H1 (cell line): ENCODE measurements around the gene SLC44A5. TPM values are rescaled to one million over a fixed set of nuclear protein-coding genes. Genes with fewer than 3 reads are reported as not detected.

Experiments used
- CTCF ChIA-PET: fragments of 300-600 bp; sonication (Branson Sonifier 250); formaldehyde crosslinking; loops from one replicate; lab custom pipeline; 2021; ENCODE audit not compliant: partially characterized antibody; lab: Charles Lee
- POLR2A ChIA-PET: fragments of 300-600 bp; sonication (Branson Sonifier 250); formaldehyde crosslinking; loops from one replicate; lab custom pipeline; 2021; ENCODE audit warnings: inconsistent platforms; ENCODE audit not compliant: partially characterized antibody; lab: Charles Lee
- DNase-seq, 2 experiments: peaks; one replicate each; pipeline versions ENCODE4 v3.0.0 to v3.0.0-alpha.2; 2010 to 2022; ENCODE audit warnings: low spot score in 2 of 2, low read depth in 1 of 2, mixed read lengths in 1 of 2
- FAIRE-seq: peaks from 2 replicates; lab custom pipeline; 2011; peaks lifted over from hg19 to GRCh38; lab: Jason Lieb, UNC
- H2AFZ ChIP-seq: 2 replicates; pipeline ENCODE4 v1.8.1; 2012; ENCODE audit warnings: low read length, inconsistent platforms
- H2AK5ac ChIP-seq: 2 replicates; pipeline ENCODE4 v1.6.1; 2013; ENCODE audit warnings: low read depth, low read length
- H2BK120ac ChIP-seq: replicated peaks from 2 replicates; pipeline ENCODE3; 2013; ENCODE audit warnings: low read depth, low read length, inconsistent platforms
- H2BK12ac ChIP-seq: 2 replicates; pipeline ENCODE4 v1.6.1; 2013; ENCODE audit warnings: low read depth, low read length
- H2BK15ac ChIP-seq: 2 replicates; pipeline ENCODE4 v1.6.1; 2013; ENCODE audit warnings: low read length
- H2BK20ac ChIP-seq: 2 replicates; pipeline ENCODE4 v1.6.1; 2013; ENCODE audit warnings: low read length
- H2BK5ac ChIP-seq: 2 replicates; pipeline ENCODE4 v1.6.1; 2013; ENCODE audit warnings: low read depth, low read length
- H3K14ac ChIP-seq: 2 replicates; pipeline ENCODE4 v1.6.1; 2013; ENCODE audit warnings: inconsistent platforms; ENCODE audit not compliant: insufficient read length
- H3K18ac ChIP-seq: 2 replicates; pipeline ENCODE4 v1.6.1; 2013; ENCODE audit warnings: low read length; ENCODE audit errors: extremely low read depth
- H3K23ac ChIP-seq: 2 replicates; pipeline ENCODE4 v1.6.1; 2013; ENCODE audit warnings: inconsistent platforms; ENCODE audit not compliant: insufficient read length
- H3K23me2 ChIP-seq: 2 replicates; pipeline ENCODE4 v1.6.1; 2013; ENCODE audit warnings: low read depth, low read length
- H3K27ac ChIP-seq: 2 replicates; pipeline ENCODE4 v1.6.1; 2011; ENCODE audit warnings: low read depth, low read length, inconsistent platforms
- H3K27me3 ChIP-seq, 4 experiments: replicated peaks in 1 of 4; 1 replicate in 1 of 4; 2 replicates in 3 of 4; pipeline versions ENCODE4 v1.6.1 to v1.8.1; 2011 to 2013; ENCODE audit warnings: low read length in 3 of 4, mild to moderate bottlenecking in 3 of 4, inconsistent platforms in 2 of 4, mixed read lengths in 2 of 4, moderate library complexity in 1 of 4; ENCODE audit not compliant: control insufficient read depth in 3 of 4, insufficient read depth in 3 of 4; ENCODE audit errors: extremely low read depth in 1 of 4
- H3K36me3 ChIP-seq, 4 experiments: 2 replicates each; pipeline versions ENCODE4 v1.6.1 to v1.8.1; 2011 to 2013; ENCODE audit warnings: mild to moderate bottlenecking in 4 of 4, low read length in 3 of 4, moderate library complexity in 2 of 4, control low read depth in 1 of 4, inconsistent platforms in 1 of 4; ENCODE audit not compliant: insufficient read depth in 4 of 4, control insufficient read depth in 2 of 4
- H3K4ac ChIP-seq: replicated peaks from 2 replicates; pipeline ENCODE3; 2013; ENCODE audit warnings: low read length, low read depth, mixed read lengths, inconsistent platforms; ENCODE audit not compliant: insufficient read length
- H3K4me1 ChIP-seq, 4 experiments: replicated peaks in 1 of 4; 1 replicate in 1 of 4; 2 replicates in 3 of 4; pipeline versions ENCODE4 v1.6.1 to v1.8.1; 2011 to 2013; ENCODE audit warnings: low read length in 3 of 4, inconsistent platforms in 2 of 4, mixed read lengths in 1 of 4; ENCODE audit not compliant: insufficient read depth in 4 of 4, control insufficient read depth in 3 of 4
- H3K4me2 ChIP-seq, 2 experiments: 2 replicates each; pipeline versions ENCODE4 v1.6.1 to v1.8.1; 2011 to 2013; ENCODE audit warnings: low read depth in 2 of 2, low read length in 2 of 2, control low read depth in 1 of 2, inconsistent platforms in 1 of 2, mild to moderate bottlenecking in 1 of 2; ENCODE audit not compliant: insufficient read depth in 1 of 2
- H3K4me3 ChIP-seq, 4 experiments: fragments of 200-600, 300-600 bp in 1 of 4; sonication (generic), shearing (Covaris generic), sonication (Bioruptor Twin) in 1 of 4; 2 replicates each; pipeline versions ENCODE4 v1.5.1 to v1.8.1; 2011 to 2016; ENCODE audit warnings: low read length in 4 of 4, low read depth in 3 of 4, control low read depth in 2 of 4, inconsistent platforms in 2 of 4, mild to moderate bottlenecking in 2 of 4, mixed read lengths in 1 of 4, moderate library complexity in 1 of 4; ENCODE audit not compliant: insufficient read depth in 2 of 4; ENCODE audit errors: extremely low read depth in 1 of 4
- H3K56ac ChIP-seq: replicated peaks from 2 replicates; pipeline ENCODE3; 2013; ENCODE audit warnings: low read depth, mild to moderate bottlenecking, mixed read lengths, low read length, inconsistent platforms; ENCODE audit not compliant: insufficient read length
- H3K79me1 ChIP-seq: 2 replicates; pipeline ENCODE4 v1.6.1; 2013; ENCODE audit warnings: low read depth, low read length, control low read depth
- H3K79me2 ChIP-seq, 2 experiments: 2 replicates each; pipeline versions ENCODE4 v1.6.1 to v1.8.1; 2012 to 2013; ENCODE audit warnings: low read length in 2 of 2, mild to moderate bottlenecking in 2 of 2, inconsistent platforms in 1 of 2; ENCODE audit not compliant: insufficient read depth in 2 of 2, control insufficient read depth in 1 of 2
- H3K9ac ChIP-seq, 4 experiments: replicated peaks in 1 of 4; 1 replicate in 1 of 4; 2 replicates in 3 of 4; pipeline versions ENCODE4 v1.6.1 to v1.8.1; 2011 to 2013; ENCODE audit warnings: low read depth in 3 of 4, low read length in 3 of 4, control low read depth in 2 of 4, mild to moderate bottlenecking in 2 of 4, moderate library complexity in 2 of 4, inconsistent platforms in 1 of 4; ENCODE audit errors: extremely low read depth in 1 of 4
- H3K9me3 ChIP-seq, 2 experiments: 2 replicates each; pipeline versions ENCODE4 v1.6.1 to v1.8.1; 2012 to 2013; ENCODE audit warnings: mild to moderate bottlenecking in 2 of 2, moderate library complexity in 2 of 2, control low read depth in 1 of 2, inconsistent platforms in 1 of 2, low read depth in 1 of 2, low read length in 1 of 2, mixed read lengths in 1 of 2; ENCODE audit not compliant: insufficient read depth in 2 of 2
- H4K20me1 ChIP-seq, 2 experiments: replicated peaks in 1 of 2; 2 replicates each; pipeline versions ENCODE3 to v1.8.1; 2011 to 2013; ENCODE audit warnings: inconsistent platforms in 2 of 2, low read length in 2 of 2, mild to moderate bottlenecking in 1 of 2; ENCODE audit not compliant: insufficient read depth in 2 of 2, control insufficient read depth in 1 of 2
- H4K5ac ChIP-seq: 2 replicates; pipeline ENCODE4 v1.6.1; 2013; ENCODE audit warnings: low read length, low read depth, mixed read lengths, inconsistent platforms; ENCODE audit not compliant: insufficient read length
- H4K8ac ChIP-seq: 2 replicates; pipeline ENCODE4 v1.8.0; 2013; ENCODE audit warnings: mild to moderate bottlenecking, moderate library complexity, low read length, inconsistent platforms; ENCODE audit not compliant: insufficient read depth; ENCODE audit errors: extremely low read depth
- H4K91ac ChIP-seq: replicated peaks from 2 replicates; pipeline ENCODE3; 2013; ENCODE audit warnings: low read length, mixed read lengths, inconsistent platforms; ENCODE audit not compliant: insufficient read length
- CHD1 ChIP-seq: IDR thresholded peaks from 2 replicates; pipeline ENCODE4 v1.6.1; 2012; ENCODE audit warnings: low read depth, low read length, improper control_type of control experiment
- GABPA ChIP-seq: IDR thresholded peaks from 2 replicates; pipeline ENCODE4 v1.6.1; 2011; ENCODE audit warnings: mild to moderate bottlenecking, low read length, moderate library complexity, borderline replicate concordance; ENCODE audit not compliant: insufficient read depth
- KDM4A ChIP-seq: IDR thresholded peaks from one replicate; pipeline ENCODE4 v1.7.1; 2012; ENCODE audit warnings: low read depth, mild to moderate bottlenecking, moderate library complexity, low read length, inconsistent platforms; ENCODE audit not compliant: severe bottlenecking
- POLR2A ChIP-seq, 2 experiments: IDR thresholded peaks; 1 replicate in 1 of 2; 2 replicates in 1 of 2; pipeline ENCODE4 v1.6.1; 2011; ENCODE audit warnings: low read depth in 2 of 2, low read length in 2 of 2, mild to moderate bottlenecking in 2 of 2; ENCODE audit errors: control extremely low read depth in 1 of 2
- RBBP5 ChIP-seq: IDR thresholded peaks from 2 replicates; pipeline ENCODE4 v1.7.1; 2012; ENCODE audit warnings: low read depth, mild to moderate bottlenecking, inconsistent platforms, low read length, moderate library complexity, borderline replicate concordance
- SUZ12 ChIP-seq: fragments of 200-600 bp; sonication (generic); IDR thresholded peaks from 2 replicates; pipeline ENCODE4 v1.6.1; 2012; ENCODE audit warnings: mild to moderate bottlenecking, inconsistent platforms, low read length, moderate library complexity, mixed read lengths
- USF2 ChIP-seq: IDR thresholded peaks from 2 replicates; pipeline ENCODE4 v1.6.1; 2011; ENCODE audit warnings: low read length, improper control_type of control experiment
- WGBS, 2 experiments: shearing (Covaris generic) in 1 of 2; methylation state at CpG; one replicate each; pipeline versions ENCODE4 v1.1.6 to v1.1.7; 2013 to 2015; ENCODE audit warnings: low lambda C conversion rate in 2 of 2, mixed read lengths in 2 of 2, inconsistent platforms in 1 of 2, low coverage in 1 of 2, missing lambda C conversion rate in 1 of 2; ENCODE audit not compliant: insufficient replicate concordance in 2 of 2, insufficient coverage in 1 of 2, insufficient read length in 1 of 2; ENCODE audit errors: extremely low coverage in 1 of 2, missing lambda C conversion rate in 1 of 2; 5-methylcytosine and 5-hydroxymethylcytosine counted together
- polyA plus RNA-seq, 7 experiments: library from polyadenylated mRNA; depleted of rRNA in 3 of 7; stranded (reverse) in 5 of 7; unstranded in 2 of 7; fragments of >200 nt in 5 of 7; fragments of 200-250 nt in 2 of 7; gene quantifications; 1 replicate in 5 of 7; 2 replicates in 1 of 7; 4 replicates in 1 of 7; pipeline versions ENCODE4 v1.2.1 to v1.2.3, GENCODE V29; 2011 to 2013; ENCODE audit warnings: missing spikeins in 2 of 7, mixed read lengths in 2 of 7
- total RNA-seq: library from RNA; stranded (reverse); fragmentation: NEBNext Ultra II Directional; extraction: Animal tissue kit (Norgen Biotek cat#: 25700); gene quantifications from 2 replicates; pipeline ENCODE4 v1.2.1, GENCODE V29; 2021

Gene SLC44A5
- total and polyA plus RNA-seq, 2 of the 8 experiments (the other 6 are each of a cell fraction or from before 2014, with no cell fraction given) = 1.8 to 3.3 TPM

DNA sequence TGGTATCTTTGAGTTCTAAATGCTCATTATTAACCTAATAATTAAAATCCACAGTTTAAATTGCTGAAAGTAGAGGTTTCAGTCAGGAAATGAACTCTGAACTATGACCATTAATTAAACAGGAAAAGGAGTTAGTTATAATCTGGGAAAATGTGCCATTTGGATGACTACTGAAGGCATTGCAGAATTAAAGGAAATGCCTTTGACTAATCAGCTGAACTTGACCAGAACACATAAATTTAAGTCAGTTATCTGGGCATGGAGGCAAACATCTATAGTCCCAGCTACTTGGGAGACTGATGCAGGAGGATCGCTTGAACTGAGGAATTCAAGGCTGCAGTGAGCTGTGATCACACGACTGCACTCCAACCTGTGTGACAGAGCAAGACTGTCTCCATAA is 31.9 kb downstream of the SLC44A5 start:
- Histone ChIP-seq H2AFZ (no peak overlapping the region), H3K4ac (no peak overlapping the region)
- TF ChIP-seq USF2 = no peak
- TF ChIP-seq CHD1 = no peak
- TF ChIP-seq SUZ12 = no peak
- no peak for TF ChIP-seq RBBP5
- no peak for TF ChIP-seq POLR2A (IDR thresholded peaks at IDR 0.05; ENCODE audit: control extremely low read depth in 1 of 2, low read depth in 2 of 2, low read length in 2 of 2)
- TF ChIP-seq GABPA = no peak
- no peak for TF ChIP-seq KDM4A
- TF ChIP-seq, all 59 proteins: peak for 0
- Histone ChIP-seq H4K5ac (no peak overlapping the region), H3K18ac (no peak overlapping the region), H3K27me3 (no peaks in the 10 kb centered on the region), H3K79me1 (no peaks in the 10 kb centered on the region), H3K14ac (no peak overlapping the region), H3K4me1 (no peaks in the 10 kb centered on the region), H3K79me2 (no peaks in the 10 kb centered on the region), H3K27ac (no peak overlapping the region), H3K9ac (no peak overlapping the region), H2BK15ac (no peak overlapping the region), H3K4me3 (no peak overlapping the region), H3K9me3 (no peaks in the 10 kb centered on the region), H3K23me2 (no peaks in the 10 kb centered on the region), H3K36me3 (no peaks in the 10 kb centered on the region), H3K56ac (no peak overlapping the region), H4K91ac (no peak overlapping the region), H4K20me1 (no peaks in the 10 kb centered on the region), H2BK20ac (no peak overlapping the region), H2BK5ac (no peak overlapping the region), H2BK120ac (no peak overlapping the region), H4K8ac (no peak overlapping the region), H3K4me2 (no peak overlapping the region), H2BK12ac (no peak overlapping the region), H3K23ac (no peak overlapping the region), H2AK5ac (no peak overlapping the region)
- 85% methylated on average over 2 of the region's 2 CpGs; no CpG with 5 or more reads in 1 of the 2 experiments for WGBS, 2 experiments
- DNase-seq (no peak), FAIRE-seq (no peak)
- ChIA-PET POLR2A (no interaction called here), CTCF (no interaction called here)
